ENCODE data around the gene TBC1D17. TPM values are rescaled to one million over a fixed set of nuclear protein-coding genes. Genes with fewer than 3 reads are reported as not detected.

Gene TBC1D17
- total and polyA plus RNA-seq, 2 of the 13 experiments (the other 11 are each of a cell fraction or from before 2014, with no cell fraction given): 9.7 to 16.9 TPM

DNA sequence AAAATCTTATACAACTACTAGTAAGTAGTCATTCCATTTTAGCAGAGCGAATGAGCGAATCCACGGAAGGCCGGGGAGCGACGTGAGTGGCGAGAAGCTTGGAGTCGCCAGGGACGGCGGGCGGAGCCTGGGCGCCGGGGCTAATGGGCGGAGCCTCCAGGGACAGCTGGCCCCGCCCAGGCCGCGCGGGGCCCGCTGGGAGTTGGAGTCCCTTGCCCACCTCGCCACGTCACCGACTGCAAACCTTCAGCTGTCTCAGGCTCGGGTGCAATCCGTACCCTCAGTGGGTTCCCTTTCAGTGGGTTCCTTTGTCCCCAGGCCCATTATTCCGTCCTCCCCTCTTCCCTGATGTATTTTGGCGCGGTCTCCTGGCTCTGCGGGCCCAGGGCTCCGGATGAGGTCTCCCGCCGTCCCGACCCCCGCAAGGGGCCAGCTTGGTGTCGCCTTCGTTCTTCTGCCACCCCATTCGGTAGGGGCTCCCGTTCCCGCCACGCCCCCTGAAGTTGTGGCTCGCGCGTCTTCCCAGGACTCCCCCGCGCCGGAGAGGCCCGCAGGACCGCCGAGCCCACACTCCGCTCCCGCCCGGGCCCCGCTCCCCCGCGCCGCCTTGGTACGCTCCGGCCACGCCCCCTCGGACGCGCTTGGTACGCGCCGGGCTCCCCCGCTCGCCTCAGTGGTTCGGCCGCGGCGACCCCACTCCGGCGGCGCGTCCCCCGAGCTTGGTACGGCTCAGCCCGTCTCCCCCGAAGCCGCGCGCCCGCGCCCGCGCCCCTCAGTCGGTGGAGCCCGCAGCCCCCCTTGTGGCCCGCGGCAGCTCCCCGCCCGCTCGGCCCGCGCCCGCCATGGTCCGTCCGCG is 26.8 kb upstream of the TBC1D17 start, which contains the start of gene PTOV1 (continued):
- TF ChIP-seq, protein P1, sequence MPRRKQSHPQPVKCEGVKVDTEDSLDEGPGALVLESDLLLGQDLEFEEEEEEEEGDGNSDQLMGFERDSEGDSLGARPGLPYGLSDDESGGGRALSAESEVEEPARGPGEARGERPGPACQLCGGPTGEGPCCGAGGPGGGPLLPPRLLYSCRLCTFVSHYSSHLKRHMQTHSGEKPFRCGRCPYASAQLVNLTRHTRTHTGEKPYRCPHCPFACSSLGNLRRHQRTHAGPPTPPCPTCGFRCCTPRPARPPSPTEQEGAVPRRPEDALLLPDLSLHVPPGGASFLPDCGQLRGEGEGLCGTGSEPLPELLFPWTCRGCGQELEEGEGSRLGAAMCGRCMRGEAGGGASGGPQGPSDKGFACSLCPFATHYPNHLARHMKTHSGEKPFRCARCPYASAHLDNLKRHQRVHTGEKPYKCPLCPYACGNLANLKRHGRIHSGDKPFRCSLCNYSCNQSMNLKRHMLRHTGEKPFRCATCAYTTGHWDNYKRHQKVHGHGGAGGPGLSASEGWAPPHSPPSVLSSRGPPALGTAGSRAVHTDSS (CRISPR knock-in tag; conservative IDR thresholded peaks at IDR 0.05): no peak; the same call in 1 of the 2 replicates
- TF ChIP-seq TBL1XR1 (IDR thresholded peaks at IDR 0.05; ENCODE audit: borderline replicate concordance, low read length, partially characterized antibody) (no peak), YY1 (IDR thresholded peaks at IDR 0.05; ENCODE audit: insufficient read depth, insufficient replicate concordance, low read depth, low read length) (peak; percentile 69), GTF2F1 (IDR thresholded peaks at IDR 0.05; ENCODE audit: low read length) (no peak), SALL2 (CRISPR knock-in tag; IDR thresholded peaks at IDR 0.05) (no peak), RFXANK (CRISPR knock-in tag; IDR thresholded peaks at IDR 0.05) (no peak), PRMT3 (CRISPR knock-in tag; IDR thresholded peaks at IDR 0.05; ENCODE audit: borderline replicate concordance, low read depth) (no peak), CHCHD3 (CRISPR knock-in tag; IDR thresholded peaks at IDR 0.05) (no peak), ZNF292 (CRISPR knock-in tag; IDR thresholded peaks at IDR 0.05; ENCODE audit: borderline replicate concordance, low read depth) (no peak), ZNF891 (CRISPR knock-in tag; IDR thresholded peaks at IDR 0.05) (no peak), MIER2 (CRISPR knock-in tag; IDR thresholded peaks at IDR 0.05) (no peak), DMAP1 (CRISPR knock-in tag; IDR thresholded peaks at IDR 0.05) (peak; percentile 88), PITX1 (CRISPR knock-in tag; IDR thresholded peaks at IDR 0.05) (peak; percentile 57; the same call in 1 of the 2 replicates)
- TF ChIP-seq, protein P2, sequence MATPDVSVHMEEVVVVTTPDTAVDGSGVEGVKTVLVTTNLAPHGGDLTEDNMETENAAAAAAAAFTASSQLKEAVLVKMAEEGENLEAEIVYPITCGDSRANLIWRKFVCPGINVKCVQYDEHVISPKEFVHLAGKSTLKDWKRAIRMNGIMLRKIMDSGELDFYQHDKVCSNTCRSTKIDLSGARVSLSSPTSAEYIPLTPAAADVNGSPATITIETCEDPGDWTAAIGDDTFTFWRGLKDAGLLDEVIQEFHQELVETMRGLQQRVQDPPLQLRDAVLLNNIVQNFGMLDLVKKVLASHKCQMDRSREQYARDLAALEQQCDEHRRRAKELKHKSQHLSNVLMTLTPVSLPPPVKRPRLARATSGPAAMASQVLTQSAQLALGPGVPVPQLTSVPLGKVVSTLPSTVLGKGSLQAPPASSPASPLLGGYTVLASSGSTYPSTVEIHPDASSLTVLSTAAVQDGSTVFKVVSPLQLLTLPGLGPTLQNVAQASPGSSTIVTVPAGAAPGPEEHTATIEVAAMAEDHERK (CRISPR knock-in tag; IDR thresholded peaks at IDR 0.05; ENCODE audit: low read depth): no peak
- TF ChIP-seq, protein P3, sequence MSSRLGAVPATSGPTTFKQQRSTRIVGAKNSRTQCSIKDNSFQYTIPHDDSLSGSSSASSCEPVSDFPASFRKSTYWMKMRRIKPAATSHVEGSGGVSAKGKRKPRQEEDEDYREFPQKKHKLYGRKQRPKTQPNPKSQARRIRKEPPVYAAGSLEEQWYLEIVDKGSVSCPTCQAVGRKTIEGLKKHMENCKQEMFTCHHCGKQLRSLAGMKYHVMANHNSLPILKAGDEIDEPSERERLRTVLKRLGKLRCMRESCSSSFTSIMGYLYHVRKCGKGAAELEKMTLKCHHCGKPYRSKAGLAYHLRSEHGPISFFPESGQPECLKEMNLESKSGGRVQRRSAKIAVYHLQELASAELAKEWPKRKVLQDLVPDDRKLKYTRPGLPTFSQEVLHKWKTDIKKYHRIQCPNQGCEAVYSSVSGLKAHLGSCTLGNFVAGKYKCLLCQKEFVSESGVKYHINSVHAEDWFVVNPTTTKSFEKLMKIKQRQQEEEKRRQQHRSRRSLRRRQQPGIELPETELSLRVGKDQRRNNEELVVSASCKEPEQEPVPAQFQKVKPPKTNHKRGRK (CRISPR knock-in tag; IDR thresholded peaks at IDR 0.05): no peak
- TF ChIP-seq, protein P4, sequence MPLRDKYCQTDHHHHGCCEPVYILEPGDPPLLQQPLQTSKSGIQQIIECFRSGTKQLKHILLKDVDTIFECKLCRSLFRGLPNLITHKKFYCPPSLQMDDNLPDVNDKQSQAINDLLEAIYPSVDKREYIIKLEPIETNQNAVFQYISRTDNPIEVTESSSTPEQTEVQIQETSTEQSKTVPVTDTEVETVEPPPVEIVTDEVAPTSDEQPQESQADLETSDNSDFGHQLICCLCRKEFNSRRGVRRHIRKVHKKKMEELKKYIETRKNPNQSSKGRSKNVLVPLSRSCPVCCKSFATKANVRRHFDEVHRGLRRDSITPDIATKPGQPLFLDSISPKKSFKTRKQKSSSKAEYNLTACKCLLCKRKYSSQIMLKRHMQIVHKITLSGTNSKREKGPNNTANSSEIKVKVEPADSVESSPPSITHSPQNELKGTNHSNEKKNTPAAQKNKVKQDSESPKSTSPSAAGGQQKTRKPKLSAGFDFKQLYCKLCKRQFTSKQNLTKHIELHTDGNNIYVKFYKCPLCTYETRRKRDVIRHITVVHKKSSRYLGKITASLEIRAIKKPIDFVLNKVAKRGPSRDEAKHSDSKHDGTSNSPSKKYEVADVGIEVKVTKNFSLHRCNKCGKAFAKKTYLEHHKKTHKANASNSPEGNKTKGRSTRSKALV (CRISPR knock-in tag; IDR thresholded peaks at IDR 0.05): 0 out of 2 replicates have a peak, but pooled peaks have one; percentile 48
